Gastroesophageal sphincter (tissue), 4 donors: ENCODE measurements around the gene TMEM176B. TPM values are rescaled to one million over a fixed set of nuclear protein-coding genes. Genes with fewer than 3 reads are reported as not detected.

Experiments
- ATAC-seq: fragments of 150-250 bp; one replicate; pipeline ENCODE4 v1.9.1; 2016; ENCODE audit warnings: mild to moderate bottlenecking, moderate library complexity
- H3K27ac ChIP-seq, 4 donors: fragments of 200-600 bp; sonication (generic) in 3 of 4; 1 replicate in 3 of 4; 2 replicates in 1 of 4; pipeline ENCODE4 v1.5.1; 2016 to 2019
- H3K27me3 ChIP-seq: fragments of 200-600 bp; sonication (generic); one replicate; pipeline ENCODE4 v1.5.1; 2019
- H3K36me3 ChIP-seq, 2 donors: fragments of 200-600 bp; sonication (generic); one replicate each; pipeline ENCODE4 v1.5.1; 2019; ENCODE audit warnings: control low read depth in 1 of 2
- H3K4me1 ChIP-seq, 3 donors: fragments of 200-600 bp; sonication (generic); 1 replicate in 2 of 3; 2 replicates in 1 of 3; pipeline ENCODE4 v1.5.1; 2016 to 2019; ENCODE audit warnings: control low read depth in 2 of 3
- H3K4me3 ChIP-seq, 2 donors: fragments of 200-600 bp; sonication (generic); one replicate each; pipeline ENCODE4 v1.5.1; 2019; ENCODE audit warnings: mild to moderate bottlenecking in 1 of 2, moderate library complexity in 1 of 2
- H3K9me3 ChIP-seq, 3 donors: fragments of 200-600 bp; sonication (generic); one replicate each; pipeline ENCODE4 v1.5.1; 2017 to 2019; ENCODE audit warnings: control low read depth in 2 of 3
- EP300 ChIP-seq: sonication (generic); formaldehyde crosslinking; IDR thresholded peaks from one replicate; pipeline ENCODE4 v1.6.1; 2017; ENCODE audit warnings: antibody characterized with exemption, mild to moderate bottlenecking
- POLR2A ChIP-seq, 2 donors: fragments of 450-650 bp; IDR thresholded peaks; one replicate each; pipeline ENCODE4 v1.6.1; 2017; ENCODE audit warnings: antibody characterized with exemption in 2 of 2, mild to moderate bottlenecking in 2 of 2, moderate library complexity in 1 of 2
- POLR2AphosphoS5 ChIP-seq: sonication (generic); formaldehyde crosslinking; IDR thresholded peaks from one replicate; pipeline ENCODE4 v1.6.1; 2017; ENCODE audit warnings: antibody characterized with exemption
- WGBS, 2 donors: methylation state at CpG; one replicate each; pipeline ENCODE4 v1.1.5; 2018; ENCODE audit warnings: low coverage in 1 of 2; 5-methylcytosine and 5-hydroxymethylcytosine counted together
- total RNA-seq, 4 donors: library from RNA; depleted of rRNA; stranded (reverse); fragments of >200 nt; gene quantifications; one replicate each; pipeline ENCODE4 v1.1.0, GENCODE V29; 2016
- TF ChIP-seq, protein P1 (sequence below), 4 experiments: fragments of 200-600 bp in 2 of 4; fragments of 450-650 bp in 2 of 4; sonication (generic) in 1 of 4; IDR thresholded peaks; one replicate each; pipeline ENCODE4 v1.5.1; 2017 to 2019; ENCODE audit warnings: antibody characterized with exemption in 4 of 4, mild to moderate bottlenecking in 2 of 4, moderate library complexity in 2 of 4

TMEM176B gene
- total RNA-seq, 4 donors from 2014 or later = 18.2 to 69.3 (median 52.6) TPM

DNA sequence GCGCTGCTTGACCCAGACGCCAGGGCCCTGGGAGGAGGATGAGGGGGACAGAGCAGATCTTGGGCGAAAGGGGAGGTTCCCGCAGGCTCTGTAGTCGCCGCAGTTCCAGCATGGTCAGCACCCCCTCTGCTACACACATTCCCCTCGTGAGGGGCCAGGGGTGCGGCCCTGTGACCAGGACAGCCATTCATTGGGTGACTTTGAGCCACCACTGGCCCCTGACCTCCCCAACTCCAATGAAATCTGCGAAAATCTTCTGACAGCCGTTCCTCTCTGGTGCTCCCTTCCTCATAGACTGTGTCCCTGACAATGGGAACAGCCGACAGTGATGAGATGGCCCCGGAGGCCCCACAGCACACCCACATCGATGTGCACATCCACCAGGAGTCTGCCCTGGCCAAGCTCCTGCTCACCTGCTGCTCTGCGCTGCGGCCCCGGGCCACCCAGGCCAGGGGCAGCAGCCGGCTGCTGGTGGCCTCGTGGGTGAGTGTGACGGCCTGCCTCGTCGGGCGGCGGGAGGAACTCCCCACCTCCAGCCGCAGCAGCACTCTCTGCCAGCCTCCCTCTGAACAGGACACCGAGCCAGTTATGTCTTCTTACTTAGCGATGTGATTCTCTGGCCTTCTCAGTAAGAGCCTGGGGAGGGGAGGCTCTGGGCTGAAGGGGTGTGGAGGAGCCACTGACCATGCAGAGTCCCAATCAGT is 1.2 kb upstream of the TMEM176B start:
- Histone ChIP-seq H3K27me3 (peaks cover 70% of the 10 kb centered on the region), H3K4me3 (peak overlapping the region; percentile 31 to 63), H3K9me3 (peaks cover 0 to 17% (median 0%) of the 10 kb centered on the region in 3 donors), H3K4me1 (peaks cover 0 to 23% (median 0%) of the 10 kb centered on the region in 3 donors), H3K36me3 (peaks cover 0 to 31% of the 10 kb centered on the region in 2 donors), H3K27ac (peak overlapping the region in 3 of 4 donors; percentile 64 to 82 (median 66))
- 27% methylated on average over 6 of the region's 26 CpGs; no CpG with 5 or more reads in 1 of the 2 donors for WGBS, 2 donors
- ATAC-seq = peak; percentile 4
- TF ChIP-seq, protein P1, sequence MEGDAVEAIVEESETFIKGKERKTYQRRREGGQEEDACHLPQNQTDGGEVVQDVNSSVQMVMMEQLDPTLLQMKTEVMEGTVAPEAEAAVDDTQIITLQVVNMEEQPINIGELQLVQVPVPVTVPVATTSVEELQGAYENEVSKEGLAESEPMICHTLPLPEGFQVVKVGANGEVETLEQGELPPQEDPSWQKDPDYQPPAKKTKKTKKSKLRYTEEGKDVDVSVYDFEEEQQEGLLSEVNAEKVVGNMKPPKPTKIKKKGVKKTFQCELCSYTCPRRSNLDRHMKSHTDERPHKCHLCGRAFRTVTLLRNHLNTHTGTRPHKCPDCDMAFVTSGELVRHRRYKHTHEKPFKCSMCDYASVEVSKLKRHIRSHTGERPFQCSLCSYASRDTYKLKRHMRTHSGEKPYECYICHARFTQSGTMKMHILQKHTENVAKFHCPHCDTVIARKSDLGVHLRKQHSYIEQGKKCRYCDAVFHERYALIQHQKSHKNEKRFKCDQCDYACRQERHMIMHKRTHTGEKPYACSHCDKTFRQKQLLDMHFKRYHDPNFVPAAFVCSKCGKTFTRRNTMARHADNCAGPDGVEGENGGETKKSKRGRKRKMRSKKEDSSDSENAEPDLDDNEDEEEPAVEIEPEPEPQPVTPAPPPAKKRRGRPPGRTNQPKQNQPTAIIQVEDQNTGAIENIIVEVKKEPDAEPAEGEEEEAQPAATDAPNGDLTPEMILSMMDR (IDR thresholded peaks at IDR 0.05) = no peak
- TF ChIP-seq POLR2AphosphoS5 = no peak
- TF ChIP-seq EP300 = no peak
- TF ChIP-seq POLR2A (IDR thresholded peaks at IDR 0.05) = no peak

DNA sequence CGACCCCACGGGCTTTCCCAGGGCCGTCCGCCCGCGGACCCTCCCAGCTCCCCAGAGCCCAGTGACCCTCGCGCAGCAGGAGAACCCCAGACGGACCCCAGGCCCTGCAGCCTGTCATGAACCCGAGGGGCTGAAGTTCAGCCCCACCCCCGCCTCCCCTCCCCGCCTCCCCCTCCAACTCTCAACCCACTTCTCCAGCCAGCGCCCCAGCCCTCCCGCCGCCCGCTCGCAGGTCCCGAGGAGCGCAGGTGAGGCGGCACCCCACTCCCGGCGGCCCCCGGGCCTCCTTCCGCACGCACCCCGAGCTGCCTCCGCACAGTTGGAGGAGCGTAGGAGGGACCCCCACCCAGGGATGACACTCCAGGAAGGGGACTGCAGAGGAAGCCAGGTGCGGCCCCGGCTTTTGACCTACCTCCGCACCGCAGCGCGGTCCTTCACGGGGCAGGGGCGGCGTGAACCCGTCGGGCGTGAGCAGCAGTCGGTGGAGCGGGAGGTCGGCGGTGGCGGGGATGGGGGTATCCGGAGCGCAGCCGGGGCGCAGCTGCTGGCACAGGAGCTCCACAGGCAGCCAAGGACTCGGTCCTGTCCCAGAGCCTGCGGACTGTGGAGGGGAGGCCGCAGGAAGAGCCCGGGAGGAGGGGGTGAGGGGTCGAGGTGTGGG is 547 bp upstream of the TMEM176B start, which contains the start of gene TMEM176A:
Gene TMEM176A, plus strand, starts transcription at position 189 of the 661 bp plus-strand sequence. CDS start 782 bp downstream, outside the sequence.
- Histone ChIP-seq H3K27me3 (peaks cover 70% of the 10 kb centered on the region), H3K27ac (peak within 1 kb of the TSS in 3 of 4 donors; percentile 64 to 82 (median 66)), H3K4me3 (peak within 1 kb of the TSS; percentile 31 to 63), H3K9me3 (peaks cover 0 to 17% (median 0%) of the 10 kb centered on the region in 3 donors), H3K4me1 (peaks cover 0 to 23% (median 0%) of the 10 kb centered on the region in 3 donors), H3K36me3 (peaks cover 0 to 24% of the 10 kb centered on the region in 2 donors)
- 3% methylated on average over 8 of the region's 54 CpGs; no CpG with 5 or more reads in 1 of the 2 donors for WGBS, 2 donors
- TF ChIP-seq POLR2A (IDR thresholded peaks at IDR 0.05) = no peak
- peak; percentile 40 for ATAC-seq

DNA sequence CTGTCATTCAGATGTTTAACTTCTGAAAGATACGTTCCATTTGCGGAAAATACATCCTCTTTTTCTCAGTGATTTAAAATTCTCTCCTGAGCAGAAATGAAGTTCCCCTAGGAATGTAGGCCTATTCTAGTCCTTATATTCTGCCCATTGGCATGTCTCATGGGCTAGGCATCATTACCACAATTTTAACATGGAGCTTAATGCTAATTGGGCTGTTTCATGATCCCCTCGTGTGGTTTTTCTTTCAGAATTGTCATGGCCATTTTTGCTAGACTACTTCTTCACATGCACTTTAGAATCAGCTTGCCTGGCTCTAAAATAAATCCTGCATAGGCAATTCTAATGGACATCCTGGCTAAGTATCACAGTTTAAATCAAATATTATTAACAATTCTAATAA is 1.0 kb downstream of the TMEM176B start:
- no peak for ATAC-seq
- H3K27me3 ChIP-seq = peaks cover 74% of the 10 kb centered on the region
- peak overlapping the region in 3 of 4 donors; percentile 42 to 82 (median 64) for H3K27ac ChIP-seq
- H3K9me3 ChIP-seq = peaks cover 0 to 15% (median 0%) of the 10 kb centered on the region in 3 donors
- 73 to 82% methylated on average over 3 of the region's 3 CpGs for WGBS, 2 donors
- H3K4me3 ChIP-seq = peak overlapping the region in 1 of 2 donors; percentile 63
- H3K36me3 ChIP-seq = peaks cover 0 to 11% of the 10 kb centered on the region in 2 donors
- no peak for TF ChIP-seq POLR2A (IDR thresholded peaks at IDR 0.05)
- peaks cover 0 to 23% (median 0%) of the 10 kb centered on the region in 3 donors for H3K4me1 ChIP-seq

DNA sequence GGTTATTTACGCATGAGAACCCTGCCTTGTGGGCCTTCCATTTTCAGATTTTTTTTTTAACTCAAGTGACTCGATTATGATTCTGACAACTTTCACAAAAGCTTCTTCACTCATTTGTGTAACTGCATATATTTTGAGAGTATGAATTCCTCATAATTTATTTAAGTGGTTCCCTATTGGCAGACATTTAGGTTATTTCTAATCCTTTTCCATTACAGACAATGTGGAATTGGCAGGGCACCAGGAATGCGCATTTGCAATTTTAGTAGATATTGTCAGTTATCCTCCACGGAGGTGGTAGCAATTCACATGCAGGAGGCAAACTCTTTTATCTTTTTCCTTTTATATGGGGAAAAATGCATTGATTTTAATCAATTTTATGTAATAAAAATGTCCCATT is 2.5 kb downstream of the TMEM176B start:
- 62 to 77% methylated on average over 3 to 4 of the region's 4 CpGs for WGBS, 2 donors
- Histone ChIP-seq H3K27ac (no peak overlapping the region), H3K27me3 (peaks cover 64% of the 10 kb centered on the region), H3K4me1 (peaks cover 0 to 23% (median 0%) of the 10 kb centered on the region in 3 donors), H3K9me3 (peaks cover 0 to 15% (median 0%) of the 10 kb centered on the region in 3 donors), H3K4me3 (no peak overlapping the region), H3K36me3 (peaks cover 0 to 3% of the 10 kb centered on the region in 2 donors)
- TF ChIP-seq POLR2AphosphoS5 (no peak), EP300 (no peak), POLR2A (IDR thresholded peaks at IDR 0.05) (no peak)
- TF ChIP-seq, protein P1 (IDR thresholded peaks at IDR 0.05) = no peak
- no peak for ATAC-seq

DNA sequence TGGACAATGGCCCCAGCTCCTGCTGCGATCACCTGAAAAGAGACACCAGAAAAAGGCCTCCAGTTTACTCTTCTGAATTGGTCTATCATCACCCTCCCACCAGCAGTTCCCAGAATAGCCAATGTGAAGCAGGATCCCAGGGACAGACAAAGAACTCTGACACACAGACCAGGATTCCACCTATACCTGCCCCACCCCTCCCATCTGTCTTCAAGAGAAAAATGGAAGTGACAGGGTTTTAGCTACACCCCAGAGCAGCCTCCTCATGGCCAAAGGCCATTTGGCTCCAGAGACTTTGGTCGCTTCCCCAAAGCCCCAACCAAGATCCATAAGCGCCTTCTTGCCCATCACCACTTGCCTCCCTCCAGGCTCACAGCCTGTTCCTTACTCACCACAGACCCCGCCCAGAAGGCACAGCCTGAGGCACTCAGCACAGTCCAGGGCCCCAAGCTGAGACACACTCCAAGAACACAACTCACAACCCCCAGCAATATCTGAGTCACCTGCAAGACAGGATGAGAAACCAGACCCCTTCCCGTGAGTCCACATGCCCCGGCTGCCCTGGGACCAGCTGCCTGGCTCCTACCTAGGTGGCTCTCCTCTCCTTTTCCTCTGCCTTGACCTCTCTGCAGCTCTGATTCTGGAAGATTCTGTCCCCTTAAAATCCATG is 6.5 kb downstream of the TMEM176B start:
- peaks cover 0 to 8% (median 3%) of the 10 kb centered on the region in 3 donors for H3K4me1 ChIP-seq
- 95% methylated on average over 3 of the region's 6 CpGs; no CpG with 5 or more reads in 1 of the 2 donors for WGBS, 2 donors
- TF ChIP-seq, protein P1 (IDR thresholded peaks at IDR 0.05) = no peak
- TF ChIP-seq POLR2AphosphoS5 = no peak
- TF ChIP-seq EP300 = no peak
- TF ChIP-seq POLR2A (IDR thresholded peaks at IDR 0.05) = no peak
- H3K27ac ChIP-seq = no peak overlapping the region
- ATAC-seq = no peak
- H3K4me3 ChIP-seq = no peak overlapping the region
- H3K36me3 ChIP-seq = peaks cover 0 to 14% of the 10 kb centered on the region in 2 donors
- peaks cover 26% of the 10 kb centered on the region for H3K27me3 ChIP-seq
- H3K9me3 ChIP-seq = peaks cover 0 to 15% (median 0%) of the 10 kb centered on the region in 3 donors
